ENCODE measurements around the gene FEZF1. TPM values are rescaled to one million over a fixed set of nuclear protein-coding genes. Genes with fewer than 3 reads are reported as not detected.

The FEZF1 gene
- total and polyA plus RNA-seq, 4 donors: not detected

- TF ChIP-seq JUND (IDR thresholded peaks at IDR 0.05) (no peak), GABPA (IDR thresholded peaks at IDR 0.05 in 1 of 2, conservative IDR thresholded peaks at IDR 0.05 in 1 of 2) (no peak), RAD21 (IDR thresholded peaks at IDR 0.05) (no peak)
- TF ChIP-seq, protein P1, sequence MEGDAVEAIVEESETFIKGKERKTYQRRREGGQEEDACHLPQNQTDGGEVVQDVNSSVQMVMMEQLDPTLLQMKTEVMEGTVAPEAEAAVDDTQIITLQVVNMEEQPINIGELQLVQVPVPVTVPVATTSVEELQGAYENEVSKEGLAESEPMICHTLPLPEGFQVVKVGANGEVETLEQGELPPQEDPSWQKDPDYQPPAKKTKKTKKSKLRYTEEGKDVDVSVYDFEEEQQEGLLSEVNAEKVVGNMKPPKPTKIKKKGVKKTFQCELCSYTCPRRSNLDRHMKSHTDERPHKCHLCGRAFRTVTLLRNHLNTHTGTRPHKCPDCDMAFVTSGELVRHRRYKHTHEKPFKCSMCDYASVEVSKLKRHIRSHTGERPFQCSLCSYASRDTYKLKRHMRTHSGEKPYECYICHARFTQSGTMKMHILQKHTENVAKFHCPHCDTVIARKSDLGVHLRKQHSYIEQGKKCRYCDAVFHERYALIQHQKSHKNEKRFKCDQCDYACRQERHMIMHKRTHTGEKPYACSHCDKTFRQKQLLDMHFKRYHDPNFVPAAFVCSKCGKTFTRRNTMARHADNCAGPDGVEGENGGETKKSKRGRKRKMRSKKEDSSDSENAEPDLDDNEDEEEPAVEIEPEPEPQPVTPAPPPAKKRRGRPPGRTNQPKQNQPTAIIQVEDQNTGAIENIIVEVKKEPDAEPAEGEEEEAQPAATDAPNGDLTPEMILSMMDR (IDR thresholded peaks at IDR 0.05; ENCODE audit: low read depth, low read length, missing input control): no peak
- Histone ChIP-seq H3K4me1 (ENCODE audit: control insufficient read depth in 4 of 4, insufficient read depth in 4 of 4, low read length in 3 of 4) (peaks cover 16 to 29% (median 24%) of the 10 kb centered on the region in 4 donors), H3K9ac (ENCODE audit: low read depth in 1 of 2, low read length in 2 of 2) (no peak overlapping the region), H3K27ac (ENCODE audit: low read depth in 1 of 2, low read length in 2 of 2) (no peak overlapping the region), H3K4me3 (ENCODE audit: low read depth in 1 of 3, low read length in 3 of 3) (no peak overlapping the region), H3K27me3 (ENCODE audit: control insufficient read depth in 4 of 4, insufficient read depth in 4 of 4, low read length in 3 of 4) (peaks cover 4 to 55% (median 30%) of the 10 kb centered on the region in 4 donors), H3K9me3 (ENCODE audit: control insufficient read depth in 4 of 4, low read length in 3 of 4) (peaks cover 0 to 8% (median 3%) of the 10 kb centered on the region in 4 donors), H3K36me3 (ENCODE audit: control insufficient read depth in 4 of 4, insufficient read depth in 3 of 4, low read depth in 1 of 4, low read length in 3 of 4) (no peaks in the 10 kb centered on the region)
- WGBS: 9% methylated on average over 48 of the region's 48 CpGs
- no peak for DNase-seq (ENCODE audit: low spot score)
Measured at GRCh38 chr7:122303531-122304318, 825 bp downstream of the FEZF1 start.

GRCh38 chr7:122302761-122303530 is 1.6 kb downstream of the FEZF1 start:
- TF ChIP-seq RXRA (IDR thresholded peaks at IDR 0.05) (no peak), JUND (IDR thresholded peaks at IDR 0.05) (no peak), HNF4A (conservative IDR thresholded peaks at IDR 0.05) (no peak)
- TF ChIP-seq, protein P2, sequence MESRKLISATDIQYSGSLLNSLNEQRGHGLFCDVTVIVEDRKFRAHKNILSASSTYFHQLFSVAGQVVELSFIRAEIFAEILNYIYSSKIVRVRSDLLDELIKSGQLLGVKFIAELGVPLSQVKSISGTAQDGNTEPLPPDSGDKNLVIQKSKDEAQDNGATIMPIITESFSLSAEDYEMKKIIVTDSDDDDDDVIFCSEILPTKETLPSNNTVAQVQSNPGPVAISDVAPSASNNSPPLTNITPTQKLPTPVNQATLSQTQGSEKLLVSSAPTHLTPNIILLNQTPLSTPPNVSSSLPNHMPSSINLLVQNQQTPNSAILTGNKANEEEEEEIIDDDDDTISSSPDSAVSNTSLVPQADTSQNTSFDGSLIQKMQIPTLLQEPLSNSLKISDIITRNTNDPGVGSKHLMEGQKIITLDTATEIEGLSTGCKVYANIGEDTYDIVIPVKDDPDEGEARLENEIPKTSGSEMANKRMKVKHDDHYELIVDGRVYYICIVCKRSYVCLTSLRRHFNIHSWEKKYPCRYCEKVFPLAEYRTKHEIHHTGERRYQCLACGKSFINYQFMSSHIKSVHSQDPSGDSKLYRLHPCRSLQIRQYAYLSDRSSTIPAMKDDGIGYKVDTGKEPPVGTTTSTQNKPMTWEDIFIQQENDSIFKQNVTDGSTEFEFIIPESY (IDR thresholded peaks at IDR 0.05): no peak
- Histone ChIP-seq H3K4me3 (ENCODE audit: low read depth in 1 of 3, low read length in 3 of 3) (no peak overlapping the region), H3K36me3 (ENCODE audit: control insufficient read depth in 4 of 4, insufficient read depth in 3 of 4, low read depth in 1 of 4, low read length in 3 of 4) (no peaks in the 10 kb centered on the region), H3K27me3 (ENCODE audit: control insufficient read depth in 4 of 4, insufficient read depth in 4 of 4, low read length in 3 of 4) (peaks cover 4 to 54% (median 29%) of the 10 kb centered on the region in 4 donors), H3K9ac (ENCODE audit: low read depth in 1 of 2, low read length in 2 of 2) (no peak overlapping the region), H3K27ac (ENCODE audit: low read depth in 1 of 2, low read length in 2 of 2) (no peak overlapping the region), H3K9me3 (ENCODE audit: control insufficient read depth in 4 of 4, low read length in 3 of 4) (peaks cover 0 to 8% (median 3%) of the 10 kb centered on the region in 4 donors), H3K4me1 (ENCODE audit: control insufficient read depth in 4 of 4, insufficient read depth in 4 of 4, low read length in 3 of 4) (peaks cover 16 to 29% (median 24%) of the 10 kb centered on the region in 4 donors)
- WGBS: 9% methylated on average over 16 of the region's 16 CpGs
- DNase-seq (ENCODE audit: low spot score): no peak

DNA sequence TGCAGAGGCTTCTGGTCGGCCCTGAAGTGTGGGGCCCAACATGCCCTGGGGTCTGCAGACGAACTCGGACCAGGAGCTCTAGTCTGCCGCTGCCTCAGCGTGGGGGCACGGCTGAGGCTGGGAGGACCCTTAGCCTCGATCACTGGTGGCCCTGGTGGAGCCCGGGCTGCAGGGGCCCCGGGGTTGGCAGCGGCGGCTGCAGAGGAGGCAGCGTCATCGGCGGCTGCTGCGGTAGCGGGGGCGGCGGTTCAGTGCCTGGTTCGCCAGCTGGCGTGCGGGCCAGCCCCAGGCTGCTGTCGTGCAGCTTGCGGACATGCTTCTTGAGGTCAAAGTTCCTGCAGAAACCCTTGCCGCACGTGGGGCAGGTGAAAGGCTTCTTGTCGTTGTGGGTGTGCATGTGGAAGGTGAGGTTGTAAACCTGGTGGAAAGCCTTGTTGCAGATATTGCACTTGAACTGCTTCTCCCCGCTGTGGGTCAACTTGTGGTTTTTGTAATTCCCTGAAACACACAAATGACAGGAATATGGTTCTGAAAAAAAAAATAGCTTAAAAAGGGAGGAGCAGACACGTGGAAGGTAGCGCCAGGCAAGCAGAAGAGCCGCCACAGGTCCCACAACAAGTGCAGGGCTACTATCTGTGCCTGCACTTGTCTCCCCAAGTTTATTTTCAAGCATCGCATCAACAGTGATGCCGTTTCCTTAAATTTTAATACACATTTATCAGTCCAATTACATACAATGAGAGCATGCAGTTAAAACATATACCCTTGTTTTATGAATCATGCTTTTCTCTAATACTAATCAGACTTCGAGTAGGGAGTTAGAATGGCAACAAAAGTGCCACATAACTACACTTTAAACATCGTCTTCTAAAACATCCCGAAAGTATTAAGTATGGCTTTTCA is 2.4 kb downstream of the FEZF1 start:
- no peak for DNase-seq (ENCODE audit: low spot score)
- H3K4me1 ChIP-seq (ENCODE audit: control insufficient read depth in 4 of 4, insufficient read depth in 4 of 4, low read length in 3 of 4): peaks cover 16 to 29% (median 24%) of the 10 kb centered on the region in 4 donors
- TF ChIP-seq TAF1 (conservative IDR thresholded peaks at IDR 0.05) (no peak), GABPA (IDR thresholded peaks at IDR 0.05 in 1 of 2, conservative IDR thresholded peaks at IDR 0.05 in 1 of 2) (no peak), ATF3 (IDR thresholded peaks at IDR 0.05) (no peak), RAD21 (IDR thresholded peaks at IDR 0.05) (no peak), NR2F2 (IDR thresholded peaks at IDR 0.05) (no peak), FOXA1 (IDR thresholded peaks at IDR 0.05) (no peak), HNF4G (IDR thresholded peaks at IDR 0.05) (no peak), JUND (IDR thresholded peaks at IDR 0.05) (no peak), YY1 (IDR thresholded peaks at IDR 0.05) (no peak), EGR1 (IDR thresholded peaks at IDR 0.05; ENCODE audit: low read depth in 2 of 2) (no peak), SP1 (IDR thresholded peaks at IDR 0.05) (no peak)
- TF ChIP-seq, protein P2 (IDR thresholded peaks at IDR 0.05): no peak
- TF ChIP-seq, protein P3, sequence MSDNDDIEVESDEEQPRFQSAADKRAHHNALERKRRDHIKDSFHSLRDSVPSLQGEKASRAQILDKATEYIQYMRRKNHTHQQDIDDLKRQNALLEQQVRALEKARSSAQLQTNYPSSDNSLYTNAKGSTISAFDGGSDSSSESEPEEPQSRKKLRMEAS (IDR thresholded peaks at IDR 0.05): no peak

More for the DNA sequence above, 2.4 kb downstream of the FEZF1 start:
- WGBS: 9% methylated on average over 35 of the region's 35 CpGs
- Histone ChIP-seq H3K4me3 (ENCODE audit: low read depth in 1 of 3, low read length in 3 of 3) (no peak overlapping the region), H3K9me3 (ENCODE audit: control insufficient read depth in 4 of 4, low read length in 3 of 4) (peaks cover 0 to 8% (median 3%) of the 10 kb centered on the region in 4 donors), H3K9ac (ENCODE audit: low read depth in 1 of 2, low read length in 2 of 2) (no peak overlapping the region), H3K36me3 (ENCODE audit: control insufficient read depth in 4 of 4, insufficient read depth in 3 of 4, low read depth in 1 of 4, low read length in 3 of 4) (no peaks in the 10 kb centered on the region), H3K27ac (ENCODE audit: low read depth in 1 of 2, low read length in 2 of 2) (no peak overlapping the region), H3K27me3 (ENCODE audit: control insufficient read depth in 4 of 4, insufficient read depth in 4 of 4, low read length in 3 of 4) (peaks cover 3 to 55% (median 27%) of the 10 kb centered on the region in 4 donors)

Measured in liver (tissue), 9 donors.